HG02943 (cell line): Measurements from ENCODE around the gene COL18A1.
"Not testable (repeated sequence)": the region's sequence is repeated elsewhere in the genome, so short reads cannot be mapped to it uniquely, and the experiment has no call there.

ENCODE experiments used
- ATAC-seq: cut with Tn5 transposase; IDR thresholded peaks from one replicate; pipeline ENCODE4 v1.9.1; 2021; ENCODE audit warnings: mild to moderate bottlenecking, low read depth, moderate library complexity; ENCODE audit not compliant: unreplicated experiment

COL18A1 gene

DNA sequence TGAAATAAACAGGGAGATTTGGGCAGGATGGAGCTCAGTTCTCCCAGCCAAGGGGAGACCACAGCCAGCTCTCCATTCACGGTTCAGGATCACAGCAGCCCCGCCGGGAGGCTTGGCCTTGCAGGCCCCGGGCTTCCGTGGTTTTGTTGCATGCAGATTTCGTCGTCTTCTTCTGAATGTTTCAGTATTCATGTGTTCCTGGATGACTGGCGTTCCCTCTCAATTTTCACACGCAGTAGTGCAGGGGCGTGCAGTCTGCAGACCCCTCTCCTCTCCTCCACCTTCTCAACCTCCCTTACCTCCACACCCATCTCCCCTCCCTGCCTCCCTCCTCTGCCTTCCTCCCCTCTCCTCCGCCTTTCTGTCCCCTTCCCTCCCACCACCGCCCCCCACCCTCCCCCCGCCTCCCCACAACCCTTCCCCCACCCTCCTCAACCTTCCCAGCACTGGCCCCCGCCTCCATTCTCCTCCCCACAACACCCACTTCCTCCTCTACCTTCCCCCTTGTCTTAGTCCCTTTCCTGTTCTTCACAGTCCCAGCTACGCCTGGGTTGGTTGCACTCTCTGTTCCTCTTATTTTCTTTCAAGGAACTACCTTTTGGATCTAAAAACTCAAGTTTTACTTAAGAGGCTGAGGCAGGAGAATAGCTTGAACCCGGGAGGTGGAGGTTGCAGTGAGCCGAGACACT is 145.7 kb downstream of the COL18A1 start:
- ATAC-seq, result no peak

DNA sequence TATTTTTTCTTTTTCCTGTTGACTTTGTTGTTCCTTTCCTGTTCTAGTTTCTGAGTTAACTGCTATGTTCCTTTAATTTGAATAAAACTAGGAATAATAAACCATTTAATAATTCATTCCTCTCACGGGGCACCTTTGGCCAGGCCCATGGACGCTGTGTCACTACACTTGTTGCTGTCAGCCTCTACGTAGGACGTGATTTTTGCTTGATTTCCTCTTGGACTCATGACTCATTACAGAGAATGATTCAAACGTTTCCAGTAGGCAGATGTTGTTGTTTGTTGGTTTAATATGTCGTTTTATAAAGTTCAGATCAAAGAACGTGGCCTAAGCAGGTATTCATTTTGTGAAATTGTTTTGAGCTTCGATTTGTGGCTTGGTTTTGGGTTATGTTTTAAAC is 146.4 kb downstream of the COL18A1 start:
- ATAC-seq, result no peak

DNA sequence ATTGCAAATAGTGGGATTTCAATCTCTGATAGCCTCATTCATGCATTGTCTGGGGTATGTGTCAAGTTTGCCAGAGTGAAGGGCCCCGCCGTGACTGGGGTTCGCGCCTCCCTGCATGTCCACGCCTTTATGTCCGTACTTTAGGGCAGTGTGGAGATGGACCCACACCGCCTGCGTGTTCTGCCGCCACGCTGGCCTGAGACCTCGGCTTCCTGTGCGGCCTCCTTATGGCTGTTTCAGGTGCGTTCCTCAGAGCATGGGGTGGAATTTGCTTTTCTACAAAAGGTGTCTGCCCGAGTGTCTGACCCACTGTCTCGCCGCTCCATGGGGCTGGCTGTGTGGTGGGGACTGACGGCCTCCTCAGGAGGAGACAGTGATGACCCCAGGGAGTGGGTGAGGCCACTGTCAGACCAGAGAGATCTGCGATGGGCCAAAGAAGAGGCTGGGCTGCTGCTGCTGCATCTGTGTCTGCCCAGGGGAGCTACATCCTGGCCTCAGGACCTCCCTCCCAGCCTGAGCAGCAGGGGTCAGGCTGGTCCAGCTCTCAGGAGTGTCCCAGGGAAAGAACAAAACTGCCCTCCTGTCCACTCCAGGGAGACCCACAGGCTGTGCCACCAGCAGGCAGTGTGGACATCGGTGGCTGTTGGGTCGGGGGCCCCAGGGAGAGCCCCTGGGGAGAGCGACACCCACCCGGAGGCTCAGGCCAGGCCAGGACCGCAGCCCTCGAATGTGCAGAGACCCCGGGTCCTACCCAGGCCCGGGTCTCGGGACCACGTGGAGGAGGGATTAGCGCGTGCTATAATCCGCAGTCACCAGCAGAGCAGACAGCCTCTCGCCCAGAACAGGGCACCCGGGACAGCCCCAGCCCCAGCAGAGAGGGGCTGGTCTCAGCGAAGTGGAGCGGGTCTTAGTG is 147.1 kb downstream of the COL18A1 start:
- ATAC-seq, result no peak

DNA sequence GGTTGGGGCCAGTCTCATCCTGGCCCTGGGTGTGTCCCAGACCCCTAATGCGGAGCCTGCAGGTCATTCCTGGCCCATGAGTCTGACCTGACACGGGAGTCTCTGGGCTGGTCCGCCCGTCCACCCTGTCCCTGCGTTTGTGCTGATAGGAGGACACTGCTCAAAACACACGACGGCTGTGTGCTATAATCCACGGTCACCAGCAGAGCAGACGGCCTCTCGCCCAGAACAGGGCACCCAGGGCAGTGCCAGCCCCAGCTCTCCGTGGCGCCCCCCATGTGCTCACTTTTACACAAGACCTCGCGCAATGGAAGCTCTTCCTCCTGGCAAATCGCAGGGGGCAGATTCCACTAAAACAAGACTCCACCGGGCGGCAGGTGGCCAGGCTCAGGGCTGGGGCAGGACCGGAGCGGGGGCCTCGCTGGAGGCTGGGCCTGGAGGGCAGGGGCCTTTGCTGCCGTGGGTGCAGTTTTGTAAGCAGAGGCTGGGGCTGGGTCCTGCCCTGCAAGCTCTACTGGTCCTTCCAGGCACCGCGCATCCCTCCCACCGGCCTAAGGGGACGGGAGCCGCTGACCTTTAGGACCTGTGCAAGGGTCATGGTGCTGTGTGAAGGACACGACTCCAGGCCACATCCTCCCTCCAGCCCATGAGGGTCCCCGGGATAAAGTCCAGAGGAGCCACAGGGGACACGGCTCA is 147.9 kb downstream of the COL18A1 start:
- no peak for ATAC-seq

DNA sequence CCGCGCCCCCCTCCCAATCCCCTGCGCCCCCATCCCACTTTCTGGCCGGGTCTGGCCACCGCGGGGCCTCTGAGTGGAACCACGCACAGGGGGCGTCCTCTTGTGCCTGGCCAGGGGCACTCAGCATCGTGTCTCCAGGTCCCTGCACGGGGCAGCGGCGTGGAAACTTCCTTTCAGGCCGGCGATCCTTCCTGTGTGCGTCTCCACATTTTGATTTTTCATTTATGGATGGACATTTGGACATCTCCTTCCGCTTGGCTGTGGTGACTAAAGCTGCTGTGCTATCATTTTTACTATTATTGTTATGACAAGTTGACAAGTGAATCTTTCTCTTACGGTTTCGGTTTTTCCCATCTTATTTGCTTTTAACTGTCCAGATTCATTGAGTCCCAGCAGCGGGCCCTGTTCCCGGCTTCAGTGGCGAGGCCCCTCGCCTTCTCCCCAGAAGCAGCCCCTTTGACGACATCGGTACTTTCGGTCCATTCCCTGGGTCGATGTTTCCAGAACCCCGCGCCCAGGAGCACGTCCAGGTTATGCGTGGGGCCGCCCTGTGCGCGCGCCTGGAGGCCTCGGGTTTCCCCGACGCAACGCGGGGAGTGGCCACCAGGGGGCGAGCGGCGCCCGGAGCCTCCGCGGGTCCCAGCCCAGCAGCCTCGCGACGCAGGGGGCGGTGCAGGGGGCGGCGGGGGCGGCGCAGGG is 149.7 kb downstream of the COL18A1 start:
- ATAC-seq, result no peak

DNA sequence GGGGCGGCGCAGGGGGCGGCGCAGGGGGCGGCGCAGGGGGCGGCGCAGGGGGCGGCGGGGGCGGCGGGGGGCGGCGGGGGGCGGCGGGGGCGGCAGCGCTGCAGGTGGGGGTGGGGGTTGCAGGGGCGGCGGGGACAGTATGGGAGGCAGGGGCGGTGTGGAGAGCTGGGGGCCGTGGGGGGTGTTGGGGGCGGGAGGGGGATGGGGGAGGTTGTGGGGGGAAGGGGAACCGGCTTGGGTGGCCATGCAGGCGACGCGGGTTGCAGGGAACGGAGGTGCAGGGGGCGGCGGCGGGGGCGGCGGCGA is 150.2 kb downstream of the COL18A1 start:
- ATAC-seq, result no peak

DNA sequence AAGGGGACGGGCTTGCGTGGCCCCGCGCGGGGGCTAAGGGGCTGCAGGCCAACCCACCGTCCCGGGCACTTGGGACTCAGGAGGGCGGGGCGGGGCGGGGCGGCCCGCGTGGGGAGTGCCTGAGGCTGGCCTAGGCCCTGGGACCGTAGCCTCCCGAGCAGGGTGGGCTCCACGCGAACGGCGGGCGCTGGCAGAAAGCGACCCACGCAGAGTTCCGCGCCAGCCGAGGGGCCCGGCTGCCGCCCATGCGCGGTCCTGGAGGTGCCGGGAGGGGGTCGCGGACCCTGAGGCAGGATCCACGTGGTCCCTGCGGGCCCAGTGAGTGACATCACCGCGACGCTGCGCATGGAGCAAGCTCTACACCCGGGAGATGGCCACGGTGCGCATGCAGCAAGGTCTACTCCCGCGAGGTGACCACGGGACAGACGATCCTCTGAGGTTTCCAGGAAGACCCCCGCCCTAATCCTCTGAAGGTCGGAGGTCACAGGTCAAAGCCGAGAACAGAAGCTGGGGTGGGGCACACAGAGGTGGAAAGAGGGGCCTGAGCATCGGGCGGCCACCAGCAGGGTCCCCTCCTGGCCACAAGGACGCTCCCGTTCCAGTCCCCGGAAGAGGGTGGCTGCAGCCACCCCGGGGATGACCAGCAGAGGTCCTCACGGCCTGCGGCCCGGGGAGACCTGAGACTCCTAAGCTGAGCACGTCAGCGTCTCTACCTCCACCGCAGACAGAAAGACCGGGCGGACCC is 150.8 kb downstream of the COL18A1 start:
- ATAC-seq, result no peak

DNA sequence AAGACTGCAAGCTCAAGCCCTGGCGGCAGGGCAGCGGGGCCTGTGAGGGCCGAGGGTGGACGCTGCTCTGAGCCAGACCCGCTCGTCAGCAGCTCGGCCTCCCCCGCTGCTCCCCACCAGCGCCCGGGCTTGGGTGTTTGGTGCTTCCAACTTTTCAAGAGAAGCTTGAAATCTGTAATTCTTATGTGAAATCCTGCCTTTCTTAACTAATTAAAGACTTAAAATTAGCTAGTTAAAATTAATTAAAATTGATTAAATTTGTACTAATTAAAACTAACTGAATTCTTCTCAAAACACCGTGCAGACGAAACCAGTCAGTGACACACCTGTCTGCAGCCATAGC is 151.3 kb downstream of the COL18A1 start:
- ATAC-seq, result no peak

DNA sequence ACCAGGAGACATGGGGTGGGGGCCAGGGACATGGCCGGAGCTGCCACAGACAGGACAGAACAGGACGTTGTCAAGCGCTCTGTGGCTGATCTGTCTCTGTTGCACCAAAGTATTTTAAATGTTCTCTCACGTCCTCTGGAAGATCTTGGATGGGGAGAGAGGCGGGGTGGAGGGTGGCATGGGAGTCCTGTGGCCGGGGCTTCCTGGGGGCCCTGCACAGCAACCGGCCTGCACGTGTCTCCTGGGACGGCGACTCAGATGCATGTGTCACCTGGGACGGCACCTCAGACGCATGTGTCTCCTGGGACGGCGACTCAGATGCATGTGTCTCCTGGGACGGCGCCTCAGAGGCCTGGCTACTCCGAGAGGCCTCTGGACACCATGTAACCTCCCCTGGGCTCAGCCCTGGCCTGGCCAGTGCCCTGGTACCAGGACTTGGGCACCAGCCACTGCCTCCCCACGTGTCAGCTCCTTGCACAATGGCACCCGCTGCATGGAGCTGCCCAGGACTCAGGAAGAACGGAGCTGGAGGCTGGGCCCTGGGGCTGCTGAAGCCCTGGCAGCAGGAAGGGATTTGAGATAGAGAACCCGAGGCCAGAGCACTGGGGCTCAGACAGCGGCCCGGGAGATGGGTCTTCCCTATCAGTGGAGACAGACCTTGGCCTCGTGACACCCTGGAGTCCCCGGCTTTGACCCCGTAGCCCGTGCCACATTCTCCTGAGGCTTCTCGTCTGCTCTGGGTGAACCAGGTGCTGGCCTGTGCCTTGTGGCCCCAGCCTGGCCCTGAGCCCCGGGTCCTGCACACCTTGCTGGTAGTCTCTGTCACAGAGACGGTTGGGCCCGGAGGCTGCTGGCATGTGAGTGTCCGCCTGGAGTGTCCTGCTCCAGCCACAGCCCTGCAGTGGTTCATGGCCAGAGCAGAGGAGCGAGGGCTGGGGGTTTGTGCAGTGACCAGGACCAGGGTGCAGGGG is 152.0 kb downstream of the COL18A1 start:
- no peak for ATAC-seq

DNA sequence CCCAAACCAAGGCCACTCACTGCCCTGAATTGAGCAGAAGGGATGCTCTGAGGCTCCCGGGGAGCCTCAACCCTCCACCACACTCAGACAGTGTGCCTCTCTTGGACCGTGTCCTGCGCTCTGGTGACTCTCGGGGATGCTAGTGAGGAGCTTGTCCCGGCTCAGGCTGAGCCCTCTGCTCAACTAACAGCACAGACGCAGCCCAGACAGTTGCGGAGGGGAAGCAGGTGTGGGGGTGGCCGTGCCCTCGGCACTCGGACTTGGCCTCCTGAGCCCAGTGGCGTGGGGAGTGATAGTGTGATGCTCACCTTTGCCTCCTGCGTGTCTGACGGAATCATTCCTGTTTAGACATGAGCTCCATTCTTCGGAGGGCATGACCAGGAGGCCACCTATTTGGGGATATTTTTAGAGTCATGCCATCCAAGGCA is 152.7 kb downstream of the COL18A1 start:
- no peak for ATAC-seq

DNA sequence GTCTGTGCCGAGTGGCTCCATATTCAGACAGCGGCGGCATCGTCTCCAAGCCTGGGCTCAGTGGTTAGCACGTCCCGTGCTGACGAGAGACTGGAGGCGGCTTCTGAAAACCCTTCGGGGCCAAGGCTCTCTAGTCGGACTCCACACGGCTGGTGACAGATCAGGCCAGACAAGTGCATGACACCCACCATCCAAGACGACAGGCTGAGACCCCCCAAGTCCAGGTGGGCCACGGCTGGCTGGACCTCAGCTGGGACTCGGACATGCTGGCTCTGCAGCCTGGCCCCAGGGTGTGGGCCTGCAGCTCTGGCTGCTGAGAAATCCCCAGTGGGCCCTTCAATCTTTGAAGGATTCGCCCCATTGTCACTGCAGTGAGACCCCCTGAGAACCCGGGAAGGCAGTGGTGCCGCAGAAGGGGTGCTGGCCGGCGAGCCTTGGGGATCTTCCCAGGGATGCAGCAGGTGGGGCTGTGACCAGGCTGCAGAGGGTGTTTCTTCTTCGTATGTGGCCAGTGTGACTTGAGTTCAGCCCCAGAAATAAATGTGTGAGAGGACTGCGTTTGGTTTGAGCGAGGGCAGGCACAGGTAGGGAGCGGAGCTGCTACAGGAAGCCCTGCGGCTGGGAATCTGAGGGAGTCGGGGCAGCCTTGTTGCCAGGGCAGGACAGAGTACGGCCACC is 153.2 kb downstream of the COL18A1 start:
- ATAC-seq, result no peak

DNA sequence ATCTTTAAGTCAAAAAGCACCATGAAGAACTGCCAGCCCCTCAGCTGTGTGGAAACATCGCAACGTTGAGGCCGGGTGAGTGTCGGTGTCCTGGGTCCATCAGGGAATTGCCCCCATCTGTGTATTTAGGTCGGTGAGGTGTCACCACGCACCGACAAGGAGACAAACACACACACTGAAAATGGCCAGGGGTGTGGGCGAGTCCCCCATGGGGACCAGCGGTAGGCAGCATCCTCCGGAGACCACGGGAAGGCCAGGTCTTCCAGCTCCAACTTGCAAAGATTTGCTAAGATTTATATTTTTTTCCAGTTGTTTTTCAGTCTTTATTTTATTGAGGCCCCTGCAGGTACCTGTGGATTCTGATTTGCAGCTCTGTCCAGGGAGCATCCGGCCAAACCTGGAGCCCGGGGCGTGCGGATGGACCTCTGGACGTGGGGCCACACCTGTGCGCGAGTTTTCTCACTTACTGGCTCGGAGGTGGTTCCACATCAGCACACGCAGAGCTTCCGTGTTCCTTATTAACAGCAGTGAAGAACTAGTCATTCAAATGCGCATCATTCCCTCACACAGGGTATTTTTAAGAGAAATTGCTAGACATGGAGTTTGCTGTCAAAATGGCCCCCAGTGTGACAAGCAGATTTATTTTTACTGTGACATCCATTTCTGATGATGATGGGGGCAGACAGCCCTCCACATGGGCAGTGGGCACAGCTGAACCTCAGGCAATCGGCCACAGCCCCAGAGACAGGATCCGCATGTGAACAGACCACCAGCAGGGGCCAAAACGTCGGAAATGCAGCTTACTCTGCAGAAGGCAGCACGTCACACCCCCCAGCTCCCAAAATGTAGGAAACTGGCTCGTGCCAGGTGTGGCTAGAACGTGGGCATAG is 154.5 kb downstream of the COL18A1 start:
- ATAC-seq, result no peak

DNA sequence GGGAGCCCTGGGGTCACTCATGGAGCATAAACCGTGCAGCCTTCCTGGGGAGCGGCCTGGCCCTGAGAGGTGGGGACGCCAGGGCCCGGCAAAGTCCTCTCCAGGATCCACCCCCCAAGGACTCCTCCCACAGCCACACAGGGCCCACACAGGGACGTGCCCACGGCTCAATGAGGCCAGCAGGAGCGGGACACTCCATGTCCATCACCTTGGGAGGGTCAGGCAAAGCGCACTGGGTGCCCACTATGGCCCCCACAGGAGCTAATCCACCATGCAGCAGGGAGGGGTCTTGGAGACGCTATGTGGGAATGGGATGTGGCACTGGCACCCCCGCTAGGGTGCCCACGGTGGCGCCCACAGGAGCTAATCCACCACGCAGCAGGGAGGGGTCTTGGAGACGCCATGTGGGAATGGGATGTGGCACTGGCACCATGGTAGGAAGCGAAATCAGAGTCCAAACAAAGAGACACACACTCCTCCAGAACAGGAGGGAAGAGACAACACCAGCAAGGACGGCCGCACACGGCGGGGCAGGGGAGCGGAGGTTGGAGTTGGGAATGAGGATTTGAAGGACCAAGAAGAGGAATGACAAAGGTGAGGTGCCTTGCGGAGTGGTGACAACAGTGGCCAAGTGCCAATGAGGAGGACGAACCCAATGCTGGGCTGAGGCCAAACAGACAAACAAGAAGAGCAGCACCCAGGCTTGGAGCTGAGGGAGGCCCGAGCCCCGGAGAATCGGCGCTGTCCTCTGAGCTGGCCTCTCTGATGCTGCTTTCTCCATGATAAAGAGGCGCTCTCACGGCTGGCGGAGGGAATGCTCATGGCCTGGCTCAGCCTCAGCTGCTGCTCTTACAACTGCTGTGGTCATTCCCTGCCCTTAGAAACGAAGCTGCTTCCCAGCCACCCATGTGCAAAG is 155.4 kb downstream of the COL18A1 start:
- no peak for ATAC-seq

DNA sequence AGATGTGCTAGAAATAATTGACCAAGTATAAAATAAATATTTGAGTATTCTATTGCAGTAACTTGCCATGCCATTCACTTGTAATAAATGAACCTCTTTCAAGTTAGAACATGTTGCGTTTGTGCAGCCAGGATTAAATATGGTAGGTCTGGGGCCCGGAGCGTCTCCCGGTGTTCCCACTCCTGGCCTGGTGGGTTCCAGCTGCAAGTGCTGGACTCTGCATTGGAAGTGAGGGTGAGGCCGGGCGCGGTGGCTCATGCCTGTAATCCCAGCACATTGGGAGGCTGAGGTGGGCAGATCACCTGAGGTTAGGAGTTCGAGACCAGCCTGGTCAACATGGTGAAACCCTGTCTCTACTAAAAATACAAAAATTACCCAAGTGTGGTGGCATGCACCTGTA is 156.3 kb downstream of the COL18A1 start:
- not testable (repeated sequence) for ATAC-seq

DNA sequence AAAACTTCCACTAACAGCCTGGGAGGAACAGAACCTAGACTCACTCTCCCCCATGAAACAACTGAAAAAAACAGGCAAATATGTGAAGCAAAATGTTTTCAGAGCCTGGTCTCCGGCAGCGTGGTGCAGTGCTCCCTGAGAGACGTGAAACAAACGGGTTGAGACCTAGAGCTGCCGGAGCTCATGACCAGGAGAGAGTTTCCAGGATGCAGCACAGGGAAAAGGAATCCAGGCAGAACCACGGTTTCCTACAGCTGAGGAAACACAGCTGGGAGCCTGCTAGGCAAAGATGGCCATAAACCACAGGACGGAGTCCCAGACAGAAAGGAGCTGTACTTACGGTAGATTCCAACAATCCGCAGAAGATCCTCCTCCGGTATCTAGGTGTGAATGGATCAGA is 157.4 kb downstream of the COL18A1 start:
- no peak for ATAC-seq

DNA sequence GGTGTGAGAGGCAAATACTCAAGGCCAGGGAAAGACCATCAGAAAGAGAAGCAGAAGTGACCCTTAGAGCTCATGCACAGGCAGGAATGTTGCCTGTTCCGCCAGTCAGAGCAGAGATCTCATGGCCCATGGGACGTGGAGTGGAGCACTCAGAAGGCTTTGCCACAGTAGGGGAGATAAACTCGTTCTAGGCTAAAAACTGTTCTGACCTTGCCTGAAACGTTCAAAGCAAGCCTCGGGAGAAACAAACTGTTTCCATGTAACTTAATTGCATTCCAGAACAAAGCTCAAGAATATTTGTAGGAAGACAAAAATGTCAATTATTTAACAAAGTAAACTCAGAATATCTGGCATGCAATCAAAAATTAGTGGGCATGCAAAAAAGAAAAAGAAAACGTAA is 158.0 kb downstream of the COL18A1 start:
- ATAC-seq, result no peak
